Coronary artery (tissue), 2 donors: ENCODE measurements around the gene SUPT5H.
A peak's percentile ranks its signal among the peaks of the same experiment; 100 is the strongest.

ENCODE experiments used
- DNase-seq: peaks from one replicate; pipeline ENCODE4 v3.0.0-alpha.2; 2017; ENCODE audit warnings: low spot score
- H3K27ac ChIP-seq, 2 donors: fragments of 200-600 bp; sonication (generic); one replicate each; pipeline ENCODE4 v1.5.1; 2016 to 2019
- H3K4me3 ChIP-seq: fragments of 200-600 bp; sonication (generic); 2 replicates; pipeline ENCODE4 v1.5.1; 2016; ENCODE audit warnings: mild to moderate bottlenecking, moderate library complexity
- TF ChIP-seq, protein P1 (sequence below): fragments of 200-600 bp; sonication (generic); IDR thresholded peaks from one replicate; pipeline ENCODE4 v1.5.1; 2019; ENCODE audit warnings: antibody characterized with exemption

Gene SUPT5H

DNA sequence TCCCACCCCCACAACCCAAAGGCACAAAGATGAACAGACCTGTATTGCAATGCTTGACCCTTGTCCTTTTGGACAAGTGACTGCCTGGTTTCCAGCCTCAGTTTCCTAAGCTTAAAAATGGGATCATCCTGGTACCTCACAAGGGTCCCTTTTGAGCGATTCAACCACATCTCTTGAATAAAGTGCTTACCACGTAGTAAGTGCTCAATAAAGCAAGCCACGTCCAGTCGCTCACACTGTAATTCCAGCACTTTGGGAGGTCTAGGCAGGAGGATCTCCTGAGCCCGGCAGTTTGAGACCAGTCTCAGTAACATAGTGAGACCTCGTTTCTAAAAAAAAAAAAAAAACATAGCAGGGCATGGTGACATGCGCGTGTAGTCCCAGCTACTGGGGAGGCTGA is 54.5 kb downstream of the SUPT5H start:
- TF ChIP-seq, protein P1, sequence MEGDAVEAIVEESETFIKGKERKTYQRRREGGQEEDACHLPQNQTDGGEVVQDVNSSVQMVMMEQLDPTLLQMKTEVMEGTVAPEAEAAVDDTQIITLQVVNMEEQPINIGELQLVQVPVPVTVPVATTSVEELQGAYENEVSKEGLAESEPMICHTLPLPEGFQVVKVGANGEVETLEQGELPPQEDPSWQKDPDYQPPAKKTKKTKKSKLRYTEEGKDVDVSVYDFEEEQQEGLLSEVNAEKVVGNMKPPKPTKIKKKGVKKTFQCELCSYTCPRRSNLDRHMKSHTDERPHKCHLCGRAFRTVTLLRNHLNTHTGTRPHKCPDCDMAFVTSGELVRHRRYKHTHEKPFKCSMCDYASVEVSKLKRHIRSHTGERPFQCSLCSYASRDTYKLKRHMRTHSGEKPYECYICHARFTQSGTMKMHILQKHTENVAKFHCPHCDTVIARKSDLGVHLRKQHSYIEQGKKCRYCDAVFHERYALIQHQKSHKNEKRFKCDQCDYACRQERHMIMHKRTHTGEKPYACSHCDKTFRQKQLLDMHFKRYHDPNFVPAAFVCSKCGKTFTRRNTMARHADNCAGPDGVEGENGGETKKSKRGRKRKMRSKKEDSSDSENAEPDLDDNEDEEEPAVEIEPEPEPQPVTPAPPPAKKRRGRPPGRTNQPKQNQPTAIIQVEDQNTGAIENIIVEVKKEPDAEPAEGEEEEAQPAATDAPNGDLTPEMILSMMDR, result no peak
- Histone ChIP-seq H3K4me3 (no peak overlapping the region), H3K27ac (no peak overlapping the region)
- DNase-seq, result no peak

DNA sequence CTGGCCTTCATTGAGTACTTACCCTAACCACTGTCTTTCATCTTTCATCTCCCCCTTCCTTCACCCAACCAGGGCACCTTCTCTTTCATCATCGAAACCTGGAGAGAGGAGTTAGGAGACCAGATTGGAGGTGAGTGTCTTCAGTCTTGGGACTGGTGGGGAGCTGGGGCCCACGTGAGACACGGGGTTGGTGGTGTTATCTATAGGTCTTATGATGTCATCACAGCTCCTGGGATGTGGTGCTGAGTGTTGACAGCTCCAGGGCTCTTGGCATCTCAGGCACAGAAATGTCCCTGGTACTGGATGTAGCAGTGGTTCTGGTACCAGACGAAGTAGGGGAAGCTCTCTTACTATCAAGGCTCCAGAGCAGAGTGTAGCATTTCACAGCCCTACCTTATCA is 55.2 kb downstream of the SUPT5H start:
- no peak overlapping the region for H3K27ac ChIP-seq
- TF ChIP-seq, protein P1, result no peak
- no peak overlapping the region for H3K4me3 ChIP-seq
- DNase-seq, result no peak

DNA sequence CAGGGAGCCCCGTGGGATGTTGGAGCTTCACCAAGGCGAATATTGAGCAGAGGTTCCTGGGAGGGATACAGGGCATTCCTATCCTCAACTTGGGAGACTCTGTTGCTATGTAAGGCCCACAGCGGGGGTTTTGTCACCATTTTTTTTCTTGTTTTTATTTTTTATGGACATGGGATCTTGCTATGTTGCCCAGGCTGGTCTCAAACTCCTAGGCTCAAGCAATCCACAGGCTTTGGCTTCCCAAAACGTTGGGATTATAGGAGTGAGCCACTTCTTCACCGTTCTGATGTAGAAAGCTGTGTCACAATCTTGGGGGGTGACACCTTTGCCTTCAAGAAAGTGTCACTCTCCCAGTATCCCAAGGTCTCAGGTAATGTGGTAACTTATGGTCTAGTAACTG is 56.0 kb downstream of the SUPT5H start:
- H3K27ac ChIP-seq, result no peak overlapping the region
- TF ChIP-seq, protein P1, result no peak
- H3K4me3 ChIP-seq, result no peak overlapping the region
- DNase-seq, result no peak

DNA sequence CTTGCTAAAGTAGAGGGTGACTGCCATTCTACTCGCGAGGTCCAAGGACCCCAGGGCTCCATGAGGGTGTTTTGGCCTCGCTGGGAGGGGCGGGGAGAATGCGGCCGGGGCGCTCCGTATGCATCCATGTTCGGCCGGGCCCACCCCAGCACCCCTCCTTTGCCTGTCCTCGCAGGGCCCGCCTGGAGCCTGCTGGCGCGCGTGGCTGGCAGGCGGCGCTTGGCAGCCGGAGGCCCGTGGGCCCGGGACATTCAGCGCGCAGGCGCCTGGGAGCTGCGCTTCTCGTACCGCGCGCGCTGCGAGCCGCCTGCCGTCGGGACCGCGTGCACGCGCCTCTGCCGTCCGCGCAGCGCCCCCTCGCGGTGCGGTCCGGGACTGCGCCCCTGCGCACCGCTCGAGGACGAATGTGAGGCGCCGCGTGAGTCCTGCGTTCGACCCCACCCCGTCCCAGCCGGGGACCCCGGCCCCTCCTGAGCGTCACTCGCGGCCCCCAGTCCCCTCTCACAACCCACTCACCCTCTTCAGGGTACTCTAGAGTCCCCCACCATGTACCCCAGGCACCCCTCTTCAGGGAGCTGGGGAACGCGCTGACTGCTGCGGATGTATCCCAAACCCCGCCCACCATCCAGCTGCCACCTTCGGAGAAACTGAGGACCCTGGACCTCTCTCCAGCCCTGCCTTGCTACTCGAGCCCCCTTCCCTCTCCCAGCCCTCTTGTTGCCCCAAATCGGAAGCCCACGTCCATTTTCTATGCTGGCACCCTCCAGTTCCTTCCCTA is 57.4 kb downstream of the SUPT5H start:
- TF ChIP-seq, protein P1, result peak; percentile 51
- Histone ChIP-seq H3K27ac (no peak overlapping the region), H3K4me3 (peak overlapping the region; percentile 14)
- no peak for DNase-seq

DNA sequence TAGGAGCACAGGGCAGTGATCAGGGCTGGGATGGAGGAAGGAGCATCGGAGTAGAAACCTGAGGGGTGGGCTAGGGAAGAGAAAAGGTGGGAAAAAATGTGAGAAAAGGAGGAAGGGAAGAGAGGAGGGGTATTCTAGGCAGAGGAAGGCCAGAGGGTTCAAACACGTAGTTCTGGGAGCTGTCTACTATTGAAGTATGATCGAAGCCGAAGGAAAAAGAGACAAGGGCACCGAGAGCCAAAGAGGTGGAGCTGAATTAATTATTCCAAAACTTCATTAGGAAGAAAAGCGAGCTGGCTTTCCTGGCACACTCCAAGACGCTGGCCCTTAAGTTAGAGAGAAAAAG is 61.2 kb downstream of the SUPT5H start:
- H3K4me3 ChIP-seq, result peak overlapping the region; percentile 64
- TF ChIP-seq, protein P1, result no peak

DNA sequence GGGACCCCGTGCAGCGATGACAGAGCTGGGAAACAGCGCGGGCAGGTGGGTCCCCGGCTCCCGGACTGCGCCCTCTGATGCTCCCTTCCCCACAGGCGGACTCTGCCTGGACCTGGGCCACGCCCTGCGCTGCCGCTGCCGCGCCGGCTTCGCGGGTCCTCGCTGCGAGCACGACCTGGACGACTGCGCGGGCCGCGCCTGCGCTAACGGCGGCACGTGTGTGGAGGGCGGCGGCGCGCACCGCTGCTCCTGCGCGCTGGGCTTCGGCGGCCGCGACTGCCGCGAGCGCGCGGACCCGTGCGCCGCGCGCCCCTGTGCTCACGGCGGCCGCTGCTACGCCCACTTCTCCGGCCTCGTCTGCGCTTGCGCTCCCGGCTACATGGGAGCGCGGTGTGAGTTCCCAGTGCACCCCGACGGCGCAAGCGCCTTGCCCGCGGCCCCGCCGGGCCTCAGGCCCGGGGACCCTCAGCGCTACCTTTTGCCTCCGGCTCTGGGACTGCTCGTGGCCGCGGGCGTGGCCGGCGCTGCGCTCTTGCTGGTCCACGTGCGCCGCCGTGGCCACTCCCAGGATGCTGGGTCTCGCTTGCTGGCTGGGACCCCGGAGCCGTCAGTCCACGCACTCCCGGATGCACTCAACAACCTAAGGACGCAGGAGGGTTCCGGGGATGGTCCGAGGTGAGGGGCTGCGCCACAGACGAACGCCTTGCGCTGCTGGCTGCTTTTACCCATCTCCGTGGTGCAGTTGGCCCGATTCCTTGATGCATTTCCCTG is 61.7 kb downstream of the SUPT5H start:
- H3K27ac ChIP-seq, result no peak overlapping the region
- TF ChIP-seq, protein P1, result no peak
- peak overlapping the region; percentile 64 for H3K4me3 ChIP-seq
- DNase-seq, result no peak

More for the DNA sequence above, 61.2 kb downstream of the SUPT5H start:
- H3K27ac ChIP-seq, result no peak overlapping the region
- DNase-seq, result no peak
